Mesodermal cell (in vitro differentiated cells): Measurements from ENCODE around the gene STRN.
"Not testable (repeated sequence)": the region's sequence is repeated elsewhere in the genome, so short reads cannot be mapped to it uniquely, and the experiment has no call there.

Experiments used
- H3K27ac ChIP-seq: 2 replicates; pipeline ENCODE4 v1.7.0; 2013; ENCODE audit warnings: mild to moderate bottlenecking, low read depth, low read length, moderate library complexity; ENCODE audit not compliant: severe bottlenecking
- H3K36me3 ChIP-seq: 2 replicates; pipeline ENCODE4 v1.7.1; 2013; ENCODE audit warnings: mild to moderate bottlenecking, low read length, moderate library complexity; ENCODE audit not compliant: control insufficient read depth, insufficient read depth
- H3K4me1 ChIP-seq: one replicate; pipeline ENCODE4 v1.7.1; 2013; ENCODE audit warnings: mild to moderate bottlenecking, low read length; ENCODE audit not compliant: insufficient read depth, control insufficient read depth, poor library complexity, severe bottlenecking
- H3K4me3 ChIP-seq: 2 replicates; pipeline ENCODE4 v1.7.0; 2013; ENCODE audit warnings: low read length, control low read depth, mild to moderate bottlenecking; ENCODE audit not compliant: insufficient read depth, poor library complexity, severe bottlenecking; ENCODE audit errors: extremely low read depth
- H3K9me3 ChIP-seq: 2 replicates; pipeline ENCODE4 v1.7.1; 2013; ENCODE audit warnings: mild to moderate bottlenecking, low read length, moderate library complexity; ENCODE audit not compliant: control insufficient read depth
- WGBS, 2 experiments: methylation state at CpG; one replicate each; pipeline ENCODE4 v1.1.5; 2013; ENCODE audit warnings: missing lambda C conversion rate in 2 of 2; ENCODE audit not compliant: insufficient coverage in 2 of 2; 5-methylcytosine and 5-hydroxymethylcytosine counted together

STRN gene

GRCh38 chr2:36911012-36911411 is 55.3 kb downstream of the STRN start:
- H3K36me3 ChIP-seq, result peaks cover 23% of the 10 kb centered on the region
- H3K27ac ChIP-seq, result no peak overlapping the region
- peaks cover 4% of the 10 kb centered on the region for H3K4me1 ChIP-seq
- no peak overlapping the region for H3K4me3 ChIP-seq
- no peaks in the 10 kb centered on the region for H3K9me3 ChIP-seq

DNA sequence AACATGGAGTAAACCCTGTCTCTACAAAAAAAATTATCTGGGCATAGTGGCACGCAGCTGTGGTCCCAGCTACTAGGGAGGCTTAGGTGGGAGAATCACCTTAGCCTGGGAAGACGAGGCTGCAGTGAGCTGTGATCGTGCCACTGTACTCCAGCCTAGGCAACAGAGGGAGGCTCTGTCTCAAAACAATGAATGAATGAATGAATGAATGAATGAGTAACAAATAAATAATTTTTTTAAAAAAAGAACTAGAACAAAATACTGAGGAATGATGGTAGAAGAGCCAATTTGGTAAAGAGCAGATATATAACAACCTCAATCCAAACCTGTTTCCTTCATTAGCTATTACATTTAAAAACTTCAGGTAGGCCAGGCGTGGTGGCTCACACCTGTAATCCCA is 60.1 kb downstream of the STRN start:
- H3K27ac ChIP-seq, result no peak overlapping the region
- H3K9me3 ChIP-seq, result no peaks in the 10 kb centered on the region
- H3K4me1 ChIP-seq, result no peaks in the 10 kb centered on the region
- peaks cover 10% of the 10 kb centered on the region for H3K36me3 ChIP-seq
- H3K4me3 ChIP-seq, result no peak overlapping the region
- 93 to 94% methylated on average over 2 to 3 of the region's 4 CpGs for WGBS, 2 experiments

DNA sequence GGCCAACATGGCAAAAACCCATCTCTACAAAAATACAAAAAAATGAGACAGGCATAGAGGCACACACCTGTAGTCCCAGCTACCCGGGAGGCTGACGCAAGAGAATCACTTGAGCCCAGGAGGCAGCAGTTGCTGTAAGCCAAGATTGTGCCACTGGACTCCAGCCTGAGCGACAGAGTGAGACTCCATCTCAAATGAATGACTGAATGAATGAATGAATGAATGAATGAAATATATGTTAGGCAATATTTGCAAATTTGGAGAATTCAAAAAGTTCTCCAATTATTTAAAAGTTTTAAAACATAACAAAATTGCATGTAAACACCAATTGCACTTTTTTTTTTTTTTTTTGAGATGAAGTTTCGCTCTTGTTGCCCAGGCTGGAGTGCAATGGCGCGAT is 61.7 kb downstream of the STRN start:
- peaks cover 16% of the 10 kb centered on the region for H3K36me3 ChIP-seq
- no peak overlapping the region for H3K27ac ChIP-seq
- no peaks in the 10 kb centered on the region for H3K9me3 ChIP-seq
- no peak overlapping the region for H3K4me3 ChIP-seq
- H3K4me1 ChIP-seq, result no peaks in the 10 kb centered on the region
- 85 to 94% methylated on average over 2 to 3 of the region's 6 CpGs for WGBS, 2 experiments

- Histone ChIP-seq H3K27ac (no peak overlapping the region), H3K9me3 (no peaks in the 10 kb centered on the region), H3K36me3 (peaks cover 17% of the 10 kb centered on the region), H3K4me1 (no peaks in the 10 kb centered on the region), H3K4me3 (no peak overlapping the region)
- WGBS, 2 experiments, result 75 to 100% methylated on average over 2 to 3 of the region's 5 CpGs
Observed at GRCh38 chr2:36902385-36903120, 63.8 kb downstream of the STRN start.

DNA sequence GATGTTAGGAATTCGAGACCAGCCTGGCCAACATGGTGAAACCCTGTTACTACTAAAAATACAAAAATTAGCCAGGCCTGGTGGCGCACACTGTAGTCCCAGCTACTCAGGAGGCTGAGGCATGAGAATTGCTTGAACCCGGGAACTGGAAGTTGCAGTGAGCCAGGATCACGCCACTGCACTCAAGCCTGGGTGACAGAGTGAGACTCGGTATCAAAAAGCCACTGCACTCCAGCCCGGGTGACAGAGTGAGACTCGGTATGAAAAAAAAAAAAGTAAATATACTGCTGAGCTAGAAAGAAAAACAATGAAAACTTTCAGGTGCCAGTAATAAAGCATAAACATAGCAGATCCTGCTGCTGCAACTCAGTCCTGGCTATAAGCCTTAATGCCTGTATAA is 73.5 kb downstream of the STRN start:
- H3K4me1 ChIP-seq, result no peaks in the 10 kb centered on the region
- no peak overlapping the region for H3K4me3 ChIP-seq
- no peaks in the 10 kb centered on the region for H3K9me3 ChIP-seq
- 90 to 92% methylated on average over 6 of the region's 7 CpGs for WGBS, 2 experiments
- H3K27ac ChIP-seq, result no peak overlapping the region
- peaks cover 17% of the 10 kb centered on the region for H3K36me3 ChIP-seq

DNA sequence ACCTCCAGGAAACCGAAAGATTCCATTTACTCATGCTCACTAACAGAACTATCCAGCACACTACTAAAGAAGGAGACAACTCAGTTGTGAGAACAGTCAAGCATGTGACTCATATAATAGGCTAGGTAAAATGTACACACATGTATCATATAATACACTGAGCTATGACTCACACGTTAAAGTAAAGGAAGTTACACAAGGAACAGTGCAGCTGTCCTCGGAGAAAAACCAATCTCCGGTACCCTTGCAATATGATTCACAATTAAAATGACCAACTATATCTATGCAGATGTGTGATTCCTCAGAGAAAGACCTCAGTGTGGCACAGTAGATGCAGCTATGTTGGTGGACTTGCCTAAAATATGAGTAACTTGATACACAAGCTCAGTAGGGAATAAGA is 76.5 kb downstream of the STRN start:
- 100% methylated on average over 1 of the region's 4 CpGs; no CpG with 5 or more reads in 1 of the 2 experiments for WGBS, 2 experiments
- Histone ChIP-seq H3K9me3 (no peaks in the 10 kb centered on the region), H3K4me3 (no peak overlapping the region), H3K27ac (no peak overlapping the region), H3K4me1 (no peaks in the 10 kb centered on the region), H3K36me3 (peaks cover 20% of the 10 kb centered on the region)

- peaks cover 23% of the 10 kb centered on the region for H3K36me3 ChIP-seq
- 85 to 100% methylated on average over 4 to 5 of the region's 9 CpGs for WGBS, 2 experiments
- not testable (repeated sequence) for H3K4me1 ChIP-seq, H3K27ac ChIP-seq, H3K4me3 ChIP-seq, H3K9me3 ChIP-seq
Observed at GRCh38 chr2:36887095-36887494, 79.2 kb downstream of the STRN start.

DNA sequence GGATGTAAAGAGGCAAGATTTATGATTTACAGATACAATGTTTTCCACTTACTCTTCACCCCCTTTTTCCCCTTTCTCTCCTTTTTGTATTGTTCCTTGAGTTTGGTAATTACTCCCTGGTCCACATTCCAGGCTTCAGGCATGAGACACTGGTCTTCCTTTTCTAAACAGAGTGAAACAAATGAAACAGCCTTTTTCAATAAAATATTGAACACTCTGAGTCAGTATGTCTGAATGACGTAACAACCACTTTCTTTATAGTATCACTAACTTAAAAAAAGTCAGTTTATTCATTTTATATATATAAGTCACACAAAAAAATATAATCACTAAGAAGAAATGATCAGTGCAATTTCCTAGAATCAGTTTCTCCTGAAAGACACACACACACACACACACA is 79.7 kb downstream of the STRN start:
- H3K4me3 ChIP-seq, result no peak overlapping the region
- H3K27ac ChIP-seq, result no peak overlapping the region
- no CpG with 5 or more reads among the region's 1 CpG for WGBS, 2 experiments
- H3K4me1 ChIP-seq, result no peaks in the 10 kb centered on the region
- H3K36me3 ChIP-seq, result peaks cover 22% of the 10 kb centered on the region
- H3K9me3 ChIP-seq, result no peaks in the 10 kb centered on the region

- 80% methylated on average over 1 of the region's 3 CpGs; no CpG with 5 or more reads in 1 of the 2 experiments for WGBS, 2 experiments
- peaks cover 22% of the 10 kb centered on the region for H3K36me3 ChIP-seq
- H3K27ac ChIP-seq, result no peak overlapping the region
- no peak overlapping the region for H3K4me3 ChIP-seq
- H3K9me3 ChIP-seq, result no peaks in the 10 kb centered on the region
- H3K4me1 ChIP-seq, result no peaks in the 10 kb centered on the region
Observed at GRCh38 chr2:36885605-36886004, 80.7 kb downstream of the STRN start.

DNA sequence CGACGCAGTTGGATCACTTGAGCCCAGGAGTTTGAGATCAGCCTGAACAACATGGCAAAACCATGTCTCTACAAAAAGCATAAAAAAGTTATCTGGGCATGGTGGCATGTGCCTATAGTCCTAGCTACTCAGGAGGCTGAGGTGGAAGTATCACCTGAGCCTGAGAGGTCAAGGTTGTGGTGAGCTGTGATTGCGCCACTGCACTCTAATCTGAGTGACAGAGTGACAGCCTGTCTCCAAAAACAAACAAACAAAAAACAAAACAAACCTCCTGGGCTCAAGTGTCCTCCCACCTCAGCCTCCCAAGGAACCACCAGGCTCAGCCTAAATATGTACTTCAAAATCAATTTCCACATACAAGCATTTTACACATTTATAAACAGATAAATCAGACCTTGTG is 83.8 kb downstream of the STRN start:
- Histone ChIP-seq H3K36me3 (peaks cover 34% of the 10 kb centered on the region), H3K27ac (no peak overlapping the region), H3K9me3 (no peaks in the 10 kb centered on the region), H3K4me3 (no peak overlapping the region), H3K4me1 (no peaks in the 10 kb centered on the region)
- 82 to 100% methylated on average over 2 of the region's 3 CpGs for WGBS, 2 experiments

- no peaks in the 10 kb centered on the region for H3K9me3 ChIP-seq
- peaks cover 39% of the 10 kb centered on the region for H3K36me3 ChIP-seq
- H3K4me3 ChIP-seq, result no peak overlapping the region
- WGBS, 2 experiments, result no CpG with 5 or more reads among the region's 1 CpG
- no peak overlapping the region for H3K27ac ChIP-seq
- H3K4me1 ChIP-seq, result no peaks in the 10 kb centered on the region
Observed at GRCh38 chr2:36881816-36882215, 84.5 kb downstream of the STRN start.
